HG03139 (cell line): ENCODE results near the gene WDR48.

ENCODE experiments used
- ATAC-seq: cut with Tn5 transposase; IDR thresholded peaks from one replicate; pipeline ENCODE4 v1.9.1; 2021; ENCODE audit not compliant: unreplicated experiment

Gene WDR48

GRCh38 chr3:39118931-39119660 lies 67.3 kb downstream of the WDR48 start:
- ATAC-seq, result no peak

GRCh38 chr3:39121621-39122020 lies 69.8 kb downstream of the WDR48 start:
- ATAC-seq, result no peak

- no peak for ATAC-seq
Measured at GRCh38 chr3:39122813-39123212, 71.0 kb downstream of the WDR48 start.

- ATAC-seq, result no peak
Measured at GRCh38 chr3:39124876-39125840, 73.3 kb downstream of the WDR48 start.

GRCh38 chr3:39125841-39126500 lies 74.2 kb downstream of the WDR48 start:
- ATAC-seq, result no peak

- ATAC-seq, result no peak
Measured at GRCh38 chr3:39126532-39127071, 74.8 kb downstream of the WDR48 start.

- ATAC-seq, result no peak
Measured at GRCh38 chr3:39127269-39127907, 75.6 kb downstream of the WDR48 start.

- ATAC-seq, result no peak
Measured at GRCh38 chr3:39127908-39128304, 76.1 kb downstream of the WDR48 start.

- ATAC-seq, result no peak
Measured at GRCh38 chr3:39128951-39129350, 77.1 kb downstream of the WDR48 start.

GRCh38 chr3:39130026-39130425 lies 78.2 kb downstream of the WDR48 start:
- no peak for ATAC-seq

GRCh38 chr3:39130693-39131265 lies 79.0 kb downstream of the WDR48 start:
- no peak for ATAC-seq

- ATAC-seq, result no peak
Measured at GRCh38 chr3:39132096-39133092, 80.6 kb downstream of the WDR48 start.

- ATAC-seq, result no peak
Measured at GRCh38 chr3:39133093-39133490, 81.3 kb downstream of the WDR48 start.

GRCh38 chr3:39133822-39134221 lies 82.0 kb downstream of the WDR48 start:
- ATAC-seq, result no peak

- ATAC-seq, result no peak
Measured at GRCh38 chr3:39134305-39134704, 82.5 kb downstream of the WDR48 start.

- ATAC-seq, result no peak
Measured at GRCh38 chr3:39135170-39135805, 83.5 kb downstream of the WDR48 start.

- ATAC-seq, result no peak
Measured at GRCh38 chr3:39136533-39137434, 85.0 kb downstream of the WDR48 start.
